Activated naive CD4-positive, alpha-beta T cell treated with anti-CD3 and anti-CD28 coated beads, Interleukin-2, amount 50 U/mL, for 72 hours (primary cell): ENCODE measurements around the gene DSC3. TPM values are rescaled to one million over a fixed set of nuclear protein-coding genes. Genes with fewer than 3 reads are reported as not detected.
A peak's percentile ranks its signal among the peaks of the same experiment; 100 is the strongest.

Source experiments
- ATAC-seq, 2 donors: fragments of 150-1000 bp; cut with Tn5 transposase; 2 replicates each; pipeline ENCODE4 v1.10.0; 2021; ENCODE audit warnings: mild to moderate bottlenecking in 2 of 2, moderate library complexity in 2 of 2
- DNase-seq, 2 donors: peaks; one replicate each; pipeline ENCODE4 v3.0.0; 2021 to 2022; ENCODE audit warnings: low spot score in 2 of 2
- H3K27ac Mint-ChIP-seq, 2 donors: one replicate each; pipeline ENCODE4 v1.8.0; 2022; ENCODE audit warnings: mild to moderate bottlenecking in 2 of 2, mixed read lengths in 2 of 2
- H3K36me3 Mint-ChIP-seq, 2 donors: one replicate each; pipeline ENCODE4 v1.8.0; 2022; ENCODE audit warnings: mixed read lengths in 2 of 2
- H3K9me3 Mint-ChIP-seq, 2 donors: one replicate each; pipeline ENCODE4 v1.8.0; 2022; ENCODE audit warnings: mixed read lengths in 2 of 2
- total RNA-seq, 2 donors: library from RNA; stranded (reverse); gene quantifications; one replicate each; pipeline ENCODE4 v1.2.3, GENCODE V29; 2022

Gene DSC3
- total RNA-seq, result not detected

- Mint-ChIP-seq H3K36me3 (peaks cover 22 to 29% of the 10 kb centered on the region in 2 donors), H3K27ac (no peak within 1 kb of the TSS), H3K9me3 (peaks cover 9 to 18% of the 10 kb centered on the region in 2 donors)
- ATAC-seq (no peak), DNase-seq (peak in 1 of 2 donors; percentile 2)
Measured at GRCh38 chr18:31042406-31043181, at the start of gene DSC3. Gene DSC3, minus strand, starts transcription at chr18:31042742. Its CDS starts 82 bp downstream, at chr18:31042660.

GRCh38 chr18:31091350-31091749, 48.8 kb upstream of the DSC3 start:
- Mint-ChIP-seq H3K36me3 (peaks cover 0 to 5% of the 10 kb centered on the region in 2 donors), H3K9me3 (peaks cover 11 to 17% of the 10 kb centered on the region in 2 donors), H3K27ac (no peak overlapping the region)
- DNase-seq, result no peak
- no peak for ATAC-seq

- ATAC-seq (no peak), DNase-seq (no peak)
- H3K9me3 Mint-ChIP-seq, result peaks cover 4 to 7% of the 10 kb centered on the region in 2 donors
- H3K36me3 Mint-ChIP-seq, result no peaks in the 10 kb centered on the region
- no peak overlapping the region for H3K27ac Mint-ChIP-seq
Measured at GRCh38 chr18:31088532-31088931, 46.0 kb upstream of the DSC3 start.

- DNase-seq (no peak), ATAC-seq (no peak)
- Mint-ChIP-seq H3K36me3 (no peaks in the 10 kb centered on the region), H3K9me3 (peaks cover 3 to 9% of the 10 kb centered on the region in 2 donors), H3K27ac (no peak overlapping the region)
Measured at GRCh38 chr18:31079973-31080372, 37.4 kb upstream of the DSC3 start.

GRCh38 chr18:31077878-31078277, 35.3 kb upstream of the DSC3 start:
- Mint-ChIP-seq H3K36me3 (no peaks in the 10 kb centered on the region), H3K9me3 (peaks cover 18% of the 10 kb centered on the region in 2 donors), H3K27ac (no peak overlapping the region)
- ATAC-seq, result no peak
- no peak for DNase-seq

- Mint-ChIP-seq H3K9me3 (peaks cover 18 to 26% of the 10 kb centered on the region in 2 donors), H3K27ac (no peak overlapping the region), H3K36me3 (no peaks in the 10 kb centered on the region)
- DNase-seq, result no peak
- ATAC-seq, result no peak
Measured at GRCh38 chr18:31072175-31072574, 29.6 kb upstream of the DSC3 start.

- Mint-ChIP-seq H3K9me3 (peaks cover 11 to 25% of the 10 kb centered on the region in 2 donors), H3K36me3 (no peaks in the 10 kb centered on the region), H3K27ac (no peak overlapping the region)
- ATAC-seq (no peak), DNase-seq (no peak)
Measured at GRCh38 chr18:31070206-31070605, 27.7 kb upstream of the DSC3 start.

GRCh38 chr18:31066266-31066665, 23.7 kb upstream of the DSC3 start:
- H3K9me3 Mint-ChIP-seq, result peaks cover 4 to 13% of the 10 kb centered on the region in 2 donors
- H3K27ac Mint-ChIP-seq, result no peak overlapping the region
- no peaks in the 10 kb centered on the region for H3K36me3 Mint-ChIP-seq

GRCh38 chr18:31065036-31065773, 22.7 kb upstream of the DSC3 start:
- H3K9me3 Mint-ChIP-seq, result peaks cover 4 to 13% of the 10 kb centered on the region in 2 donors
- H3K36me3 Mint-ChIP-seq, result no peaks in the 10 kb centered on the region
- DNase-seq (no peak), ATAC-seq (no peak)
- no peak overlapping the region for H3K27ac Mint-ChIP-seq

More at GRCh38 chr18:31066266-31066665, 23.7 kb upstream of the DSC3 start:
- ATAC-seq (no peak), DNase-seq (no peak)

GRCh38 chr18:31064130-31064529, 21.6 kb upstream of the DSC3 start:
- Mint-ChIP-seq H3K27ac (no peak overlapping the region), H3K36me3 (no peaks in the 10 kb centered on the region), H3K9me3 (peaks cover 4 to 5% of the 10 kb centered on the region in 2 donors)
- ATAC-seq, result peak; percentile 57 to 91
- DNase-seq, result no peak

- H3K36me3 Mint-ChIP-seq, result no peaks in the 10 kb centered on the region
- H3K27ac Mint-ChIP-seq, result no peak overlapping the region
Measured at GRCh38 chr18:31061945-31062344, 19.4 kb upstream of the DSC3 start.

GRCh38 chr18:31058897-31059296, 16.4 kb upstream of the DSC3 start:
- H3K36me3 Mint-ChIP-seq, result no peaks in the 10 kb centered on the region
- DNase-seq (no peak), ATAC-seq (no peak)
- H3K9me3 Mint-ChIP-seq, result peaks cover 5 to 8% of the 10 kb centered on the region in 2 donors
- H3K27ac Mint-ChIP-seq, result no peak overlapping the region

More at GRCh38 chr18:31061945-31062344, 19.4 kb upstream of the DSC3 start:
- ATAC-seq, result no peak
- DNase-seq, result no peak
- H3K9me3 Mint-ChIP-seq, result peaks cover 4 to 5% of the 10 kb centered on the region in 2 donors

- Mint-ChIP-seq H3K9me3 (peaks cover 8 to 11% of the 10 kb centered on the region in 2 donors), H3K36me3 (peaks cover 0 to 2% of the 10 kb centered on the region in 2 donors), H3K27ac (no peak overlapping the region)
- no peak for ATAC-seq
- no peak for DNase-seq
Measured at GRCh38 chr18:31057917-31058316, 15.4 kb upstream of the DSC3 start.

- ATAC-seq (no peak), DNase-seq (no peak)
- peaks cover 0 to 8% of the 10 kb centered on the region in 2 donors for H3K36me3 Mint-ChIP-seq
- peaks cover 14 to 19% of the 10 kb centered on the region in 2 donors for H3K9me3 Mint-ChIP-seq
- H3K27ac Mint-ChIP-seq, result no peak overlapping the region
Measured at GRCh38 chr18:31057051-31057450, 14.5 kb upstream of the DSC3 start.

GRCh38 chr18:31056296-31056695, 13.8 kb upstream of the DSC3 start:
- DNase-seq, result no peak
- H3K27ac Mint-ChIP-seq, result no peak overlapping the region

GRCh38 chr18:31050635-31051034, 8.1 kb upstream of the DSC3 start:
- H3K9me3 Mint-ChIP-seq, result peaks cover 18 to 22% of the 10 kb centered on the region in 2 donors
- ATAC-seq (peak in 1 of 2 donors; percentile 38), DNase-seq (no peak)
- H3K36me3 Mint-ChIP-seq, result peaks cover 0 to 8% of the 10 kb centered on the region in 2 donors
- no peak overlapping the region for H3K27ac Mint-ChIP-seq

More at GRCh38 chr18:31056296-31056695, 13.8 kb upstream of the DSC3 start:
- H3K9me3 Mint-ChIP-seq, result peaks cover 14 to 20% of the 10 kb centered on the region in 2 donors
- peaks cover 0 to 8% of the 10 kb centered on the region in 2 donors for H3K36me3 Mint-ChIP-seq
- no peak for ATAC-seq

- DNase-seq (no peak), ATAC-seq (no peak)
- H3K9me3 Mint-ChIP-seq, result peaks cover 15 to 22% of the 10 kb centered on the region in 2 donors
- H3K36me3 Mint-ChIP-seq, result peaks cover 0 to 10% of the 10 kb centered on the region in 2 donors
- no peak overlapping the region for H3K27ac Mint-ChIP-seq
Measured at GRCh38 chr18:31049189-31049588, 6.6 kb upstream of the DSC3 start.
